HCT116 (cell line): ENCODE data around the gene SLC9A7.

Source experiments
- CEBPB ChIP-seq: IDR thresholded peaks from 2 replicates; pipeline ENCODE4 v1.6.1; 2012; ENCODE audit warnings: low read depth
- CTCF ChIP-seq, 3 experiments: fragments of 200-600 bp in 1 of 3; sonication (generic) in 1 of 3; IDR thresholded peaks in 2 of 3; conservative IDR thresholded peaks in 1 of 3; 2 replicates each; pipeline ENCODE4 v1.5.1; 2012 to 2017; ENCODE audit warnings: low read depth in 2 of 3, low read length in 2 of 3, antibody characterized with exemption in 1 of 3, borderline replicate concordance in 1 of 3, control low read depth in 1 of 3, mild to moderate bottlenecking in 1 of 3, mixed read lengths in 1 of 3, mixed run types in 1 of 3, moderate library complexity in 1 of 3; ENCODE audit not compliant: insufficient read depth in 1 of 3
- EZH2phosphoT487 ChIP-seq: fragments of 200-600 bp; IDR thresholded peaks from 2 replicates; pipeline ENCODE4 v1.6.1; 2018; ENCODE audit warnings: antibody characterized with exemption, borderline replicate concordance
- POLR2A ChIP-seq: IDR thresholded peaks from 2 replicates; pipeline ENCODE4 v1.7.0; 2011; ENCODE audit warnings: borderline replicate concordance; ENCODE audit not compliant: insufficient read depth, insufficient read length; ENCODE audit errors: extremely low read depth
- POLR2AphosphoS5 ChIP-seq: IDR thresholded peaks from 2 replicates; pipeline ENCODE4 v1.6.1; 2011; ENCODE audit warnings: mild to moderate bottlenecking, low read depth, low read length, moderate library complexity
- SP1 ChIP-seq: IDR thresholded peaks from 2 replicates; pipeline ENCODE4 v1.6.1; 2012; ENCODE audit warnings: low read depth
- YY1 ChIP-seq: IDR thresholded peaks from 2 replicates; pipeline ENCODE4 v1.6.1; 2011; ENCODE audit warnings: low read length, low read depth, moderate library complexity, mild to moderate bottlenecking; ENCODE audit not compliant: insufficient replicate concordance; ENCODE audit errors: extremely low read depth

GRCh38 chrX:46611658-46612362 is 147.1 kb downstream of the SLC9A7 start:
- TF ChIP-seq CEBPB (no peak), CTCF (IDR thresholded peaks at IDR 0.05 in 2 of 3, conservative IDR thresholded peaks at IDR 0.05 in 1 of 3; ENCODE audit: borderline replicate concordance in 1 of 3, insufficient read depth in 1 of 3, low read depth in 2 of 3, low read length in 2 of 3) (no peak), POLR2AphosphoS5 (no peak), POLR2A (no peak), YY1 (no peak), EZH2phosphoT487 (no peak), SP1 (no peak)
